C1 segment of cervical spinal cord (tissue), 14 donors: ENCODE measurements around the gene C13orf42.

Experiments
- DNase-seq, 14 donors: peaks; one replicate each; lab custom pipeline; 2025; lab: John Stamatoyannopoulos, UW

The C13orf42 gene

GRCh38 chr13:51111174-51111573 is at the start of gene C13orf42:
Gene C13orf42 (minus strand): TSS chr13:51111274. CDS start chr13:51111209, 65 bp downstream.
- DNase-seq: no peak

DNA sequence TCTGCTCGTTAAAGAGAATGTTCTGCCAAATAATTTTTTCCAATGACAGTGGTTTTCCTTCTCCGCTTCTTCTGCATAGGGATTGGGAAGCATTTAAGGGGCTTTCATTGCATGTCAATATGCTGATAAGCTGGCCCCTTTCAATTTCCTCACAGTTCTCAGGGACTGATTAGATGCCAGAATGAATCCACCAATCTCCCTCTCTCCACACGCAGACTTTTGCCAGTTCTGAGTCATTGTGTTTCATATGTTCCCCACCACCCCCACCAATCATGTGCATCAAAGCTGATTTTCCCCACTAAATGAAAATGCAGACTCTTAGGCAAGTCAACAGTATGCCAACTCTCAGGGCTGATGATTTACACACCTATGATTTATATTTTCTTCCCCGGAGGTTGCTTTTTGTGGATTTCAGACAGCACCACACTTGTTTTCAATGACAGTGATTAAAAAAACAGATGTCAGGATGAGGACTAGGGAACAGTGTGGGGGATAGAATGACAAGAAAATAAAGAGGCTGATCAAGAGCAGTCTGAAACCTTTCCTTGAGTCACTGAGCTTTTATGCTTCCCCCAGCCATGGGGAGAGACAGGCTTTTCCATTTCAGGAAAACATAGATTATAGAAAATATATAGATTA is 47.9 kb upstream of the C13orf42 start:
- DNase-seq: no peak

DNA sequence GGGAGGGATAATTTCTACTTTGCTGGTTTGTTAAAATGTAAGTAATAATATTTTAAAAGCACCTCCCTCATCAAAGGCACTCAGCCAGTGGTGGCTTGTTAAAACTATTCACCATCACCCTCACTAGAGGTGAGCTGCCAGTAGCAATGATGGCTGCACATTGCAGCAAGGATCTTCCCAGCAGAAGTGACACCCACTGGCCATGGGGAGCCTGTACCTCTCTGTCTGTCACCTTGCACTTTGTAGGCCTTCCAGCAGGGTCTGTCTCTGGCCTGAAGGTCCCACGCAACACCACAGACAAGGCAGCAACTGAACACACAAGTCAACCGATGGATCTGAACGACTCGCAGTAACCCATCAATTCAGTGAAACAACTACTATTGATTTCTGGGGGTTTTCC is 47.3 kb upstream of the C13orf42 start:
- DNase-seq: no peak

DNA sequence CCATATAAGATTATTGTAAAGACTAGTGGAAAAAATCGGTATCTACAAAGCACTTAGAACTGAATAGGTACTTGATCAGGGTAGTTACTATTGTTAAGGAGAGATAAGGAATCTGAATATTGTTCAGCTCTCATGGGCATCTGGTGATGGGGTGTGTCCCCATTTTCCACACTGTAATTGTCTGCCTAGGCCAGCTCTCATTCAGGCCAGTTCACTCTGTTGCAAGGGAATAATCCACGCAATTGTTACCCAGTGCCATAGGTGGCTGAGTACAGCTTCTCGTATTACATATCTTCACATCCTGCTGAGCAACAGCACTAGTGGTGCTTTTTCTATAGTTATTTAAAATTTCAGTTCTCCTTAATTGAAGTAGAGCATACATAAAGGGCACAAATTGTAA is 45.6 kb upstream of the C13orf42 start:
- no peak for DNase-seq

DNA sequence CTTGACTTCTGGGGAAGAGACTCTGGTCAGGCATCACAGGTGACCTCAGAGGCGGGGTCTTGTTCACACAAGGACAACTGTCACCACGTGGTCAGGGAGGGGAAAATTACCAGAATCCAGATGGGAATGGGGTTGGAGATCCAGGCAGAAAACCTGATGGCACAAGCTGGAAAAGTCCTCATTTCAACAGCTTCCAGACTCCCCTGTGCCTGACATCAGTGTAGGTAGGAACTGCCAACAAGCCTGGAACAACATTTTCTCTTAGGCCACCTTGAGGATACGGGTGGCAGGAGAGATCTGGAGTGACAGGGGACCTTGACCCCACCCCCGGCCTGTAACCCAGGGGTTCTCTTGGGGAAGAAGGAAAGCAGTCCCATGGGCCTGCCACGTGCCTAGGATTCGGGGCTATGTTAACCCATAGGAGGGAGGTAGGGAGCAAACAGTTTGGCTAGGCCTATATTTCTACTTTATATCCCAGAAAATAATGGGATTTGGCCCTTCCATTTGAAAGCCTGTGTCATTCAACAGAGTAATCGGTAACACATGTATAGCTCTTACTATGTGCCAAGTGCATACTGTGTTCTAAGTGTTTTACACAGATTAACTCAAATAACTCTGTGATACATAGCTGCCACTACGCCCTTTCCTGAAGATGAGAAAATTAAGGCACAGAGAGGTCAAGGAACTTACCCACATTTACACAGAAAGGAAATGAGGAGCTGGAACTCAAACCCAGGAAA is 44.9 kb upstream of the C13orf42 start:
- DNase-seq: no peak

GRCh38 chr13:51155161-51155560 is 44.1 kb upstream of the C13orf42 start:
- no peak for DNase-seq

DNA sequence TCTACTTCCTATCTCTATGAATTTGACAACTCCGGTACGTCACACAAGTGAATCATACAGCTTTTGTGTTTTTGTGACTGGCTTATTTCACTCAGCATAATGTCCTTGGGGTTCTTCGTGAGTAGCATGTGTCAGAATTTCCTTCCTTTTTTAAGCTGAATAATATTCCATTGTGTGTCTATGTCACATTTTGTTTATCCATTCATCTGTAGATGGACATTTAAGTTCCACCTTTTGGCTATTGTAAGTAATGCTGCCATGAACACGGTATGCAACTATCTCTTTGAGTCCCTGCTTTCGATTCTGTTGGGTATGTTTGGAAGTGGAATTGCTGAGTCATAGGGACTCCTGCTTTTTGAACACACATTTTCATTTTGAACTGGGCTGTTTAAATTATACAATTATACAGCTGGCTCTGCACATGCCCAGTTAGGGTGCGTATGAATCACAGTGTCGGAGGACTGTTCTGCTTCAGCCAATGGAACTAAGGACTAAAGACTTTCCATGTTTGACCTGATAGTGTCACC is 43.0 kb upstream of the C13orf42 start:
- DNase-seq: no peak

DNA sequence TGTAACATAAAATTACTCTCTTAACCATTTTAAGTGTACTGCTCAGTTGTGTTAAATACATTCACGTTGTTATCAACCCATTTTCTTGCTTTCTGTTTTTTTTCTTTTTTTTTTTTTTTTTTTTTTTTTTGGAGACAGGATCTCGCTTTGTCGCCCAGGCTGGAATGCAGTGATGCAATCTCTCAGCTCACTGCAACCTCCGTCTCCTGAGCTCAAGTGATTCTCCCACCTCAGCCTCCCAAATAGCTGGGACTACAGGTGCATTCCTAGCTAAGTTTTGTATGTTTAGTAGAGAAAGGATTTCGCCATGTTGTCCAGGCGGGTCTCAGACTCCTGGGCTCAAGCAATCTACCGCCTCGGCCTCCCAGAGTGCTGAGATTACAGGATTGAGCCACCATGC is 42.5 kb upstream of the C13orf42 start:
- DNase-seq: no peak

GRCh38 chr13:51152701-51153100 is 41.6 kb upstream of the C13orf42 start:
- no peak for DNase-seq

GRCh38 chr13:51151463-51151862 is 40.4 kb upstream of the C13orf42 start:
- DNase-seq: no peak

DNA sequence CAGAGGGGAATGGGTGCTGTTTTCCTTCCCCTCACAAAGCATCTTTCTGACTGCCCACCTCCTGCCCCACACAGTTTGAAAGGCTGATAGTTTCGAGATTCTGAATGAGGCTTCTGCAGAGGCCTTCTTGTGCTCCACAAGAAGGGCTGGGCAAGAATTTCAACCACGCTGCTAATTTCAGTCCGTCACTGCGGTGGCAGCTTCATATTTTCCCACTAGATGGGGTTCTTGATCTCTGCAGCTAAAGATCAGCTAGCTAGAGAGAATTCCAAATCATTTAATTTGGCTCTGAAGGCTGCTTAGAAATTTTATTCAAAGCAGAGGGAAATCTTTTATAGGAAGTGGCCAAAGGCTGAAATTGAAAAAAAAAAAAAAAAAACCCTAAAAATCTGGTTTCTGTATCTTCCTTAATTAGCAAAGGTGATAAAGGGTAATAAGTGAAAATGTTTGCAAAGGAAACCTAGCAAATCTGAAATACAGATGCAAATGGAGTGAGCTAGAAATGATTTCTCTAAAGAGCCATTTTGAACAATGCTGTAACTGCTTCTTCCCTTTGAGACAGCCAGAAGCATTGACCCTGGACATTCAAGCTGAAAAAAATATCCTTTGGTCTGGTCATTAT is 38.0 kb upstream of the C13orf42 start:
- DNase-seq: peak in 7 of 14 donors; percentile 3 to 46 (median 21)

- DNase-seq: peak in 2 of 14 donors; percentile 21 to 31
Measured at GRCh38 chr13:51148223-51148951, 37.3 kb upstream of the C13orf42 start.

DNA sequence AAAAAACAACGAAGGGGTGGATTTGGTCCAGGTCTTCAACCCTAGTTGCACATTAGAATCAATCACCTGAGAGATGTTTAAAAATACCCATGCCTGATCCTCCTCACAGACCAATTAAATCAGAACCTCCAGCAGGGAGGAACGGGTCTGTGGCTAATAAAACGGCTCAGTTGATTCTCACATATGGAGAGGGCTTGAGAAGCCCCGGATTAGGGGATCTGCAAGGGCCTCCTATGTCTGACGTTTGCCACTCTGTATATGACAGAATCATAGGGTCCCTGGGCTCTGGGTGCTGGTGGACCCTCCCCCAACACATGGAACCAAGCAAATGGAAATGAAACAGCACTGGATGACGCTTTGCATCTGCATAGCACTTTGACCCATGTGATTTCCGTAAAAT is 36.7 kb upstream of the C13orf42 start:
- DNase-seq: no peak

DNA sequence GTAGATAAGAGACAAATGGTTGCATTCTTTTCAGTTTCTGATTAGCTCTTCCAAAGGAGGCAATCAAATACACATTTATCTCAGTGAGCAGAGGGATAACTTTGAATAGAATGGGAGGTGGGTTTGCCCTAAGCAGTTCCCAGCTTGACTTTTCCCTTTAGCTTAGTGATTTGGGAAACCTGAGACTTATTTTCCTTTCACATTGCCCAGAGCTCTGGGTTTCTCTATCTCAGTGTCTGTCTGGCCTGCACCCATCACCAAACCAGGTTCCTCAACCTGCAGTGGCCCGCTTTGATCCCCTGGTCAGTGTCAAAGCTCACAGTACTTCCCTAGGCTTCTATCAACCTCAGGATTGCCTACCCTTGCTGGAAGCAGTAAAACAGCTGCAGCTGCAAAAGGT is 35.6 kb upstream of the C13orf42 start:
- DNase-seq: no peak

DNA sequence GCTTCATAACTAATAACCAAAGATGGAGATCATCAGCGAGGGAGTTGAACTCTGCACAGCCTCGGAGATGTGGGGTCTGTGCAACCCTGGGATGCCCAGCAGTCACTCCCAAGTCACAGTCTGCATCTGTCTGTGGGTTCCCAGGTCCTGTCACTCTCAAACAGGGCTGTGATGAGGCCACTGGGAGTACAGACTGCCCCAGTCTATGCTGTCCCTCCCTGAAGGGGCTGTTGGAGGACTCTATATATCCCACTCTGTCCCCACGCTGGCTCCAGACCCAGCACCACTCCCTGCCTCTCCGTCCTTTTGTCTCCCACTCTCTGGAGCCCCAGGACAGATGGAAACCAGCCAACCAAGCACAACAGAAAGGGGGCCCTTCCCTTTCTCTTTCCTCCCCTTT is 26.2 kb upstream of the C13orf42 start:
- no peak for DNase-seq

- DNase-seq: no peak
Measured at GRCh38 chr13:51136276-51136980, 25.4 kb upstream of the C13orf42 start.

DNA sequence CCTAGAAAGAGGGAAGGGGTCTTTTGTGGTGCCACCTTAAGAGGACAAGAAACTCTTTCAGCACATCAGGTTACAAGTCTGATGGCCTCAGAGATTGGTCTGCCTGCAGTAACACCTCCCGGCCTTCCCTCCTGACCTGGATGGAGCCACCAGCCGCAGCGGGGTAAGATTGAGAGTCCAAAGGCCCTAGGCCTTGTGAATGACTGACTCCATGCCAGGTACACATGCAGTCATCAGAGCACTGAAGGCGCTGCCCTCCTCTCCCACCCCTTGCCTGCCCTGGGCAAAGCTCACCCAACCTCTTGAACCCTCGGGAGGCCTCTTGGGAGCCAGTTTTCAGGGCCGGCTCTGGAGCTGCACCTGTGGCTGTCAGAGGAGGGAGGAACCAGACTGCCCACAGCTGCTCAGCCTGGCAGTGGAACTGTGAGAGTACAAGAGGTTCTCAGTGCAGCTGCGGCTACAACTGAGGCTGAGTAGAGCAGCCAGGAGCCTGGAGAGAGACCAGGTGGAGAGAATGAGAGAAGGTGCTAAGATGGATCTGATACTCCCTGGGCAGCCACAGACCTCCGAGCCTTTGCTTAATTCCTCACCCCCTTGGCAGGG is 23.8 kb upstream of the C13orf42 start:
- no peak for DNase-seq

GRCh38 chr13:51130348-51130747 is 19.3 kb upstream of the C13orf42 start:
- no peak for DNase-seq

GRCh38 chr13:51125495-51126226 is 14.6 kb upstream of the C13orf42 start:
- peak in 10 of 14 donors; percentile 1 to 37 (median 9) for DNase-seq
